Adipocyte (in vitro differentiated cells): ENCODE data around the gene SH3GLB1.
A peak's percentile ranks its signal among the peaks of the same experiment; 100 is the strongest.

Experiments
- DNase-seq: peaks from one replicate; pipeline ENCODE4 v3.0.0-alpha.2; 2015; ENCODE audit warnings: low read depth
- H3K27me3 ChIP-seq: replicated peaks from 2 replicates; pipeline ENCODE4 v1.7.0; 2013; ENCODE audit warnings: mild to moderate bottlenecking, low read length, moderate library complexity; ENCODE audit not compliant: control insufficient read depth, insufficient read depth
- H3K36me3 ChIP-seq: 2 replicates; pipeline ENCODE4 v1.7.0; 2013; ENCODE audit warnings: low read length, mild to moderate bottlenecking, moderate library complexity; ENCODE audit not compliant: control insufficient read depth, insufficient read depth, severe bottlenecking
- H3K4me1 ChIP-seq: 2 replicates; pipeline ENCODE4 v1.7.0; 2013; ENCODE audit warnings: mild to moderate bottlenecking, low read length, moderate library complexity; ENCODE audit not compliant: control insufficient read depth, insufficient read depth
- H3K4me3 ChIP-seq: 2 replicates; pipeline ENCODE4 v1.7.0; 2013; ENCODE audit warnings: mild to moderate bottlenecking, low read length, moderate library complexity
- H3K9ac ChIP-seq: 2 replicates; pipeline ENCODE4 v1.7.0; 2013; ENCODE audit warnings: mild to moderate bottlenecking, low read length, moderate library complexity
- H3K9me3 ChIP-seq: 2 replicates; pipeline ENCODE4 v1.7.0; 2013; ENCODE audit warnings: mild to moderate bottlenecking, low read length, moderate library complexity; ENCODE audit not compliant: control insufficient read depth

Gene SH3GLB1

GRCh38 chr1:86774305-86775295 is 70.2 kb downstream of the SH3GLB1 start:
- Histone ChIP-seq H3K4me3 (peak overlapping the region; percentile 64), H3K4me1 (peaks cover 53% of the 10 kb centered on the region), H3K27me3 (no peaks in the 10 kb centered on the region), H3K36me3 (no peaks in the 10 kb centered on the region), H3K9me3 (no peaks in the 10 kb centered on the region), H3K9ac (peak overlapping the region; percentile 69)
- peak; percentile 91 for DNase-seq

DNA sequence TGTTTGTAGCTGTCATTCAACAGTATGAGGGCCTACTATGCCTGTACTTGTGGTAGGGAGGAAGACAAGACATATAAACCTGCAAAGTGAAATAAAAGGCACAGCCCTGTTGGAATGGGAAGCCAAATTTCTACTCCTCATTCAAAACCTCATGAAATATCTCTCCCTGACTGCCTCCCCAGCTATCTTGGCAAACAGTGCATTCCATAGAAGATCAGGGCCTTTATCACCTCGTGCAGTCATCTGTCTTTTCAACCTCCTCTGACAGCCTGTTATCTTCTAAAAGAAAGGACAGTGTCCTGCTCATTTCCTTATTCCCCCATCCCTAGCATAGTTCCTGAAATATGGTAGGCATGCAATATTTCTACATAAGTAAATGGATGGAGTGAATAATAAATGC is 71.0 kb downstream of the SH3GLB1 start:
- peak overlapping the region; percentile 47 for H3K4me3 ChIP-seq
- DNase-seq: no peak

GRCh38 chr1:86776108-86776507 is 71.7 kb downstream of the SH3GLB1 start:
- peaks cover 68% of the 10 kb centered on the region for H3K4me1 ChIP-seq
- peak overlapping the region; percentile 65 for H3K9ac ChIP-seq
- no peaks in the 10 kb centered on the region for H3K27me3 ChIP-seq
- no peaks in the 10 kb centered on the region for H3K36me3 ChIP-seq
- no peak overlapping the region for H3K4me3 ChIP-seq
- no peak for DNase-seq
- H3K9me3 ChIP-seq: no peaks in the 10 kb centered on the region

More for the DNA sequence above, 71.0 kb downstream of the SH3GLB1 start:
- H3K4me1 ChIP-seq: peaks cover 61% of the 10 kb centered on the region
- H3K9ac ChIP-seq: peak overlapping the region; percentile 65
- no peaks in the 10 kb centered on the region for H3K9me3 ChIP-seq
- H3K36me3 ChIP-seq: no peaks in the 10 kb centered on the region
- H3K27me3 ChIP-seq: no peaks in the 10 kb centered on the region

- H3K36me3 ChIP-seq: no peaks in the 10 kb centered on the region
- DNase-seq: no peak
- peaks cover 4% of the 10 kb centered on the region for H3K9me3 ChIP-seq
- peak overlapping the region; percentile 30 for H3K4me3 ChIP-seq
- H3K27me3 ChIP-seq: no peaks in the 10 kb centered on the region
- H3K9ac ChIP-seq: no peak overlapping the region
- H3K4me1 ChIP-seq: peaks cover 66% of the 10 kb centered on the region
Measured at GRCh38 chr1:86778569-86779239, 74.3 kb downstream of the SH3GLB1 start.

- Histone ChIP-seq H3K9ac (no peak overlapping the region), H3K4me3 (peak overlapping the region; percentile 30), H3K36me3 (no peaks in the 10 kb centered on the region), H3K27me3 (no peaks in the 10 kb centered on the region), H3K4me1 (peaks cover 59% of the 10 kb centered on the region), H3K9me3 (peaks cover 4% of the 10 kb centered on the region)
- peak; percentile 60 for DNase-seq
Measured at GRCh38 chr1:86779308-86780191, 75.2 kb downstream of the SH3GLB1 start.

DNA sequence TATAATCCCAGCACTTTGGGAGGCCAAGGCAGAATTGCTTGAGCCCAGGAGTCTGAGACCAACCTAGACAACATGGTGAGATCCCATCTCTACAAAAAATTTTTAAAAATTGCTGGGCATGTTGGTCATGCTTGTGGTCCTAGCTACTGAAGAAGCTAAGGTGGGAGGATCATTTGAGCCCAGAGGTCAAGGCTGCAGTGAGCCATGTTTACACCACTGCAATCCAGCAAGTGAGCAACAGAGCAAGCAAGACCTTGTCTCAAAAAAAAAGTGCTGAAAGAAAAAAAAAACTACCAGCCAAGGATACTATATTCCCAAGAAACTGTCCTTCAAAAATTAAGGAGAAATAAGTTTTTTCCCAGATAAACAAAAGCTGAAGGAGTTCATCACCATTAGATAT is 78.1 kb downstream of the SH3GLB1 start:
- Histone ChIP-seq H3K9ac (no peak overlapping the region), H3K36me3 (no peaks in the 10 kb centered on the region), H3K27me3 (no peaks in the 10 kb centered on the region), H3K4me1 (peaks cover 41% of the 10 kb centered on the region), H3K4me3 (no peak overlapping the region), H3K9me3 (peaks cover 16% of the 10 kb centered on the region)
- no peak for DNase-seq

- H3K4me3 ChIP-seq: no peak overlapping the region
- no peak for DNase-seq
- H3K9ac ChIP-seq: peak overlapping the region; percentile 79
- peaks cover 39% of the 10 kb centered on the region for H3K4me1 ChIP-seq
- H3K36me3 ChIP-seq: no peaks in the 10 kb centered on the region
- H3K9me3 ChIP-seq: peaks cover 12% of the 10 kb centered on the region
- H3K27me3 ChIP-seq: no peaks in the 10 kb centered on the region
Measured at GRCh38 chr1:86787621-86788020, 83.2 kb downstream of the SH3GLB1 start.

DNA sequence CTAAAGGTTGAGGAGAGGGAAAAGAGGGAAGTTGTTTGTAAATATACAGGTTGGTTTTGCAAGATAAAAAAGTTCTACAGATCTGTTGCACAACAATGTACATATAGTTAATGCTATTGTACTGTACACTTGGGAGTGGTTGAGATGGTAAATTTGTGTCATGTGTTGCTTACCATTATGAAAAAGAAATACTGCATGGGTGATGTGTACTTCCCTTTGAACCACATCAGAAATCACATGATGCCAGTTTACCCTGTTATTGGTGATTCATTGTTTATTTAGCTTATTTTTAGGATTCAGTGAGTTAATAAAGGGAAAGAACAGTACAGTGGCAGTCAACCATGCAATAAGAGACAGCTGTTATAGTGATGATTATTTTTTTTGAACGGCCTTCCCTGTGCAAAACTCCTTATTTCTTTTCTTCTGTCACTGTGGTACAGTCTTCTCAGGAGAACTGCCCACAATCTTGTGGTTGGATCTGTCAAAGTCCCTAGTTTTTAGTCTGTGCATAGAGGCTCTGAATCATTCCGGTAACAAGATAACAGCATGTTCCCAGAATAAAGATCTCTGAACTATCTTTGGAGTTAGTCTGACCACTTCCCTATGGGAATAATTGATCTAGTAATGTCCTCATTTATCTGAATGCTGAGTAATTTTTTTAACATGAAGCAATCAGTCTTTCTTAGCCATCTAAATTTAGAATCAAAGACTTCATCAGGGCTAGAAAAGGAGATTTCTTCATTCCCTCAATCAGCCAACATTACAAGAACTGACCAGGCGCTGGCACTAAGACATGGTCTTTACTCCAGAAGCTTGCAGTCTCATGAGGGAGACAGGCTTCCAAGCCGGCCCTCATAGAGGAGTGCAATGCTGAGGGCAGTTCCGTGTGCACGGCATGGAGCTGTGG is 84.2 kb downstream of the SH3GLB1 start:
- Histone ChIP-seq H3K36me3 (no peaks in the 10 kb centered on the region), H3K9ac (peak overlapping the region; percentile 79), H3K9me3 (peaks cover 12% of the 10 kb centered on the region), H3K4me1 (peaks cover 46% of the 10 kb centered on the region), H3K27me3 (no peaks in the 10 kb centered on the region), H3K4me3 (peak overlapping the region; percentile 60)
- DNase-seq: peak; percentile 81

- Histone ChIP-seq H3K27me3 (no peaks in the 10 kb centered on the region), H3K4me1 (peaks cover 42% of the 10 kb centered on the region), H3K9me3 (no peaks in the 10 kb centered on the region), H3K4me3 (no peak overlapping the region), H3K9ac (no peak overlapping the region), H3K36me3 (no peaks in the 10 kb centered on the region)
- DNase-seq: no peak
Measured at GRCh38 chr1:86795316-86795715, 90.9 kb downstream of the SH3GLB1 start.
